SK-N-SH (cell line): Measurements from ENCODE around the gene CEP41.

Experiments used
- GABPA ChIP-seq: IDR thresholded peaks from 2 replicates; pipeline ENCODE4 v1.4.0; 2012; ENCODE audit warnings: low read depth, mild to moderate bottlenecking
- POLR2AphosphoS5 ChIP-seq: IDR thresholded peaks from 2 replicates; pipeline ENCODE4 v1.6.1; 2012; ENCODE audit warnings: low read depth, low read length
- RCOR1 ChIP-seq: fragments of 150-350 bp; IDR thresholded peaks from 2 replicates; pipeline ENCODE4 v1.6.1; 2017; ENCODE audit warnings: antibody characterized with exemption, low read length
- SIN3A ChIP-seq: IDR thresholded peaks from 2 replicates; pipeline ENCODE4 v1.6.1; 2012; ENCODE audit warnings: low read depth, mild to moderate bottlenecking, low read length, moderate library complexity, borderline replicate concordance
- TF ChIP-seq, protein P1 (sequence below): fragments of 200-600 bp; sonication (generic); IDR thresholded peaks from 2 replicates; pipeline ENCODE4 v1.6.1; 2017; ENCODE audit warnings: antibody characterized with exemption, mild to moderate bottlenecking, moderate library complexity

DNA sequence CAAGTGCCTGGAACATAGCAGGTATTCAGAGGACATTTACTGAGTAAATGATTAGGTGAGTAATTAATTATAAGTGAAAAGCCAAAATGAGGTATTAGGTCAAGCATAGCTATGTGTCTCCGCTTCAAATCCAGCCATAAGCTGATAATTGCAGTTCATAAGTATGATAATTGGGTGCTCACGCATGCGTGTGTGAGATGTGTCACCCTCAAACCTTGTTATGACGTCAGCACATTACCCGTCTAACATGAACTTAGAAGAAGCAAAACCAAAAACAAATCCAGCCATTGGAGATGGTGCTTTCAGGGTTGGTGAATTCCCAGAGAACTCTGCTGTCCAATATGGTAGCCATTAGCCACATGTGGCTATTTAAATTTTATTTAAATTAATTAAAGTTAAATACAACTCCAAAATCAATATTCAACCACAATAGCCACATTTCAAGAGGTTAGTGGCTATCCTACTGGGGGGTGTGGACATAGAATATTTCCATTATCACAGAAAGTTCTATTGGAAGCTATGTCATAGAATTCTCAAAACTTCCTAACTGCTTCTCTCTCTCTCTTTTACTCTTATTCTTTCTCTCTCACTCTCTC lies 96.4 kb downstream of the CEP41 start, which contains the start of gene CPA5:
- TF ChIP-seq POLR2AphosphoS5 (no peak), SIN3A (no peak), RCOR1 (no peak), GABPA (no peak)
- TF ChIP-seq, protein P1, sequence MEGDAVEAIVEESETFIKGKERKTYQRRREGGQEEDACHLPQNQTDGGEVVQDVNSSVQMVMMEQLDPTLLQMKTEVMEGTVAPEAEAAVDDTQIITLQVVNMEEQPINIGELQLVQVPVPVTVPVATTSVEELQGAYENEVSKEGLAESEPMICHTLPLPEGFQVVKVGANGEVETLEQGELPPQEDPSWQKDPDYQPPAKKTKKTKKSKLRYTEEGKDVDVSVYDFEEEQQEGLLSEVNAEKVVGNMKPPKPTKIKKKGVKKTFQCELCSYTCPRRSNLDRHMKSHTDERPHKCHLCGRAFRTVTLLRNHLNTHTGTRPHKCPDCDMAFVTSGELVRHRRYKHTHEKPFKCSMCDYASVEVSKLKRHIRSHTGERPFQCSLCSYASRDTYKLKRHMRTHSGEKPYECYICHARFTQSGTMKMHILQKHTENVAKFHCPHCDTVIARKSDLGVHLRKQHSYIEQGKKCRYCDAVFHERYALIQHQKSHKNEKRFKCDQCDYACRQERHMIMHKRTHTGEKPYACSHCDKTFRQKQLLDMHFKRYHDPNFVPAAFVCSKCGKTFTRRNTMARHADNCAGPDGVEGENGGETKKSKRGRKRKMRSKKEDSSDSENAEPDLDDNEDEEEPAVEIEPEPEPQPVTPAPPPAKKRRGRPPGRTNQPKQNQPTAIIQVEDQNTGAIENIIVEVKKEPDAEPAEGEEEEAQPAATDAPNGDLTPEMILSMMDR, result no peak
